Hepatocyte (in vitro differentiated cells): Measurements from ENCODE around the gene RIOK3. TPM values are rescaled to one million over a fixed set of nuclear protein-coding genes. Genes with fewer than 3 reads are reported as not detected.
"Not testable (repeated sequence)": the region's sequence is repeated elsewhere in the genome, so short reads cannot be mapped to it uniquely, and the experiment has no call there.

Experiments
- DNase-seq: peaks from one replicate; pipeline ENCODE4 v3.0.0-alpha.2; 2016; ENCODE audit warnings: low spot score
- H2AFZ ChIP-seq: fragments of 200-600 bp; sonication (generic); 2 replicates; pipeline ENCODE4 v1.6.0; 2016; ENCODE audit warnings: antibody characterized with exemption, mild to moderate bottlenecking
- H3K27ac ChIP-seq: fragments of 200-600 bp; sonication (generic); 2 replicates; pipeline ENCODE4 v1.5.1; 2016; ENCODE audit warnings: mild to moderate bottlenecking
- H3K27me3 ChIP-seq: fragments of 200-600 bp; sonication (generic); 2 replicates; pipeline ENCODE4 v1.6.1; 2016
- H3K36me3 ChIP-seq: fragments of 200-600 bp; sonication (generic); replicated peaks from 2 replicates; pipeline ENCODE4 v1.5.1; 2016; ENCODE audit warnings: low read depth; ENCODE audit not compliant: insufficient read depth
- H3K4me1 ChIP-seq: fragments of 200-600 bp; sonication (generic); 2 replicates; pipeline ENCODE4 v1.5.1; 2016; ENCODE audit warnings: mild to moderate bottlenecking, moderate library complexity; ENCODE audit not compliant: insufficient read depth
- H3K4me2 ChIP-seq: fragments of 200-600 bp; sonication (generic); 2 replicates; pipeline ENCODE4 v1.6.0; 2016
- H3K4me3 ChIP-seq: fragments of 200-600 bp; sonication (generic); 2 replicates; pipeline ENCODE4 v1.5.1; 2016; ENCODE audit warnings: mild to moderate bottlenecking
- H3K79me2 ChIP-seq: fragments of 200-600 bp; sonication (generic); 2 replicates; pipeline ENCODE4 v1.6.0; 2017; ENCODE audit warnings: mild to moderate bottlenecking
- H3K9me2 ChIP-seq: fragments of 200-600 bp; sonication (generic); replicated peaks from 2 replicates; pipeline ENCODE4 v1.6.0; 2017; ENCODE audit warnings: mild to moderate bottlenecking; ENCODE audit not compliant: insufficient read depth
- H3K9me3 ChIP-seq: fragments of 200-600 bp; sonication (generic); 2 replicates; pipeline ENCODE4 v1.5.1; 2016; ENCODE audit warnings: low read depth, mild to moderate bottlenecking
- H4K20me1 ChIP-seq: fragments of 200-600 bp; sonication (generic); 2 replicates; pipeline ENCODE4 v1.6.0; 2016; ENCODE audit warnings: mild to moderate bottlenecking; ENCODE audit not compliant: insufficient read depth, poor library complexity, severe bottlenecking
- CTCF ChIP-seq: fragments of 200-600 bp; sonication (generic); IDR thresholded peaks from 2 replicates; pipeline ENCODE4 v1.5.1; 2016; ENCODE audit warnings: antibody characterized with exemption, mild to moderate bottlenecking; ENCODE audit not compliant: poor library complexity
- EZH2 ChIP-seq: fragments of 200-600 bp; sonication (generic); IDR thresholded peaks from 2 replicates; pipeline ENCODE4 v1.6.1; 2016; ENCODE audit warnings: antibody characterized with exemption, mild to moderate bottlenecking, borderline replicate concordance
- EZH2phosphoT487 ChIP-seq: fragments of 200-600 bp; sonication (generic); IDR thresholded peaks from one replicate; pipeline ENCODE4 v1.6.1; 2018; ENCODE audit warnings: antibody characterized with exemption, mild to moderate bottlenecking, low read depth, moderate library complexity; ENCODE audit not compliant: unreplicated experiment, severe bottlenecking
- WGBS: methylation state at CpG from one replicate; pipeline ENCODE4 v1.1.6; 2016; ENCODE audit warnings: low lambda C conversion rate; ENCODE audit errors: missing lambda C conversion rate; 5-methylcytosine and 5-hydroxymethylcytosine counted together
- polyA plus RNA-seq: library from polyadenylated mRNA; unstranded; fragments of >200 nt; fragmentation: Nextera tagmentation; extraction: Ambion mirVana; gene quantifications from 2 replicates; pipeline ENCODE4 v1.2.1, GENCODE V29; 2016
- total RNA-seq: library from RNA; depleted of rRNA; stranded (reverse); fragments of >200 nt; gene quantifications from 2 replicates; pipeline ENCODE4 v1.2.3, GENCODE V29; 2014

The RIOK3 gene
- total and polyA plus RNA-seq, 2 experiments from 2014 or later = 53.9 to 95.2 TPM

GRCh38 chr18:23487738-23488570 lies 34.9 kb downstream of the RIOK3 start:
- Histone ChIP-seq H3K9me3 (no peaks in the 10 kb centered on the region), H3K9me2 (no peaks in the 10 kb centered on the region), H3K4me2 (peak overlapping the region; percentile 51), H3K79me2 (no peaks in the 10 kb centered on the region), H4K20me1 (no peaks in the 10 kb centered on the region), H3K36me3 (no peaks in the 10 kb centered on the region), H2AFZ (peak overlapping the region; percentile 4), H3K27ac (peak overlapping the region; percentile 35), H3K4me3 (no peak overlapping the region), H3K4me1 (no peaks in the 10 kb centered on the region), H3K27me3 (no peaks in the 10 kb centered on the region)
- peak; percentile 32 for DNase-seq
- no peak for TF ChIP-seq EZH2
- no peak for TF ChIP-seq EZH2phosphoT487
- no peak for TF ChIP-seq CTCF
- WGBS = 54% methylated on average over 14 of the region's 14 CpGs

- H3K36me3 ChIP-seq, H3K4me2 ChIP-seq, H3K79me2 ChIP-seq, H3K4me1 ChIP-seq, H4K20me1 ChIP-seq, H3K4me3 ChIP-seq, H2AFZ ChIP-seq, H3K27me3 ChIP-seq, H3K9me3 ChIP-seq, DNase-seq, H3K27ac ChIP-seq, H3K9me2 ChIP-seq: not testable (repeated sequence)
- 95% methylated on average over 5 of the region's 5 CpGs for WGBS
Observed at GRCh38 chr18:23489586-23489985, 36.5 kb downstream of the RIOK3 start.

GRCh38 chr18:23493654-23494053 lies 40.6 kb downstream of the RIOK3 start:
- no peak for DNase-seq
- Histone ChIP-seq H3K27me3 (no peaks in the 10 kb centered on the region), H4K20me1 (no peaks in the 10 kb centered on the region), H3K4me1 (no peaks in the 10 kb centered on the region), H3K27ac (no peak overlapping the region), H3K79me2 (no peaks in the 10 kb centered on the region), H3K9me2 (no peaks in the 10 kb centered on the region), H3K4me3 (no peak overlapping the region), H2AFZ (no peak overlapping the region), H3K9me3 (no peaks in the 10 kb centered on the region), H3K36me3 (no peaks in the 10 kb centered on the region), H3K4me2 (no peak overlapping the region)
- 82% methylated on average over 1 of the region's 1 CpG for WGBS
- no peak for TF ChIP-seq EZH2
- TF ChIP-seq CTCF = no peak
- TF ChIP-seq EZH2phosphoT487 = no peak

GRCh38 chr18:23494992-23495391 lies 41.9 kb downstream of the RIOK3 start:
- Histone ChIP-seq H2AFZ (no peak overlapping the region), H3K4me3 (no peak overlapping the region), H3K9me3 (no peaks in the 10 kb centered on the region), H4K20me1 (no peaks in the 10 kb centered on the region), H3K27ac (no peak overlapping the region), H3K9me2 (no peaks in the 10 kb centered on the region), H3K79me2 (no peaks in the 10 kb centered on the region), H3K4me1 (no peaks in the 10 kb centered on the region), H3K27me3 (no peaks in the 10 kb centered on the region), H3K36me3 (no peaks in the 10 kb centered on the region), H3K4me2 (no peak overlapping the region)
- no peak for DNase-seq
- no peak for TF ChIP-seq EZH2
- TF ChIP-seq CTCF = no peak
- TF ChIP-seq EZH2phosphoT487 = no peak
- 83% methylated on average over 1 of the region's 1 CpG for WGBS
